Stimulated activated CD4-positive, alpha-beta T cell treated with anti-CD3 and anti-CD28 coated beads, Interleukin-1b, Interleukin-23, amount 100 ng/mL, for 48 hours (primary cell): Measurements from ENCODE around the gene ACTL8.

Experiments used
- DNase-seq: peaks from one replicate; pipeline ENCODE4 v3.0.0-alpha.2; 2020

ACTL8 gene

GRCh38 chr1:17851056-17851455, 95.9 kb downstream of the ACTL8 start:
- DNase-seq, result no peak

DNA sequence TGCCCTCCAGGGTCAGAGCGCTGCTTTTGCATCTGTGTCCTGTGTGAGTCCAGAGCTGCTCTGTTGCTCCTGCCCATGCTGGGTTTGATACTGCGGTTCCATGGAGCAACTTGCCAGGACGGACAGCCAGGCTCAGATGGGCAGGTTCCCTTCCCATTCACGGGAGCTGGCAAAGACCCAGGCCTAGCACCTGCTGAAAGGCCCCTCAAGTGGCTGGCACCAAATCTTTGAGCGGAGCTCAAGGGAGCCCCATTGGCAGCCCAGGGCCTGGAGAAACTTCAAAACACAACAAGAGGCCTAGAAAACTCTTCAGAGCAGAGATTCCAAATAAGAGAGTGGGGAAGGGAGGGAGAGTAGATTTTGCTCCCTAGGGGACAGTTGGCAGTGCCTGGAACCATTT, 97.2 kb downstream of the ACTL8 start:
- DNase-seq, result no peak

DNA sequence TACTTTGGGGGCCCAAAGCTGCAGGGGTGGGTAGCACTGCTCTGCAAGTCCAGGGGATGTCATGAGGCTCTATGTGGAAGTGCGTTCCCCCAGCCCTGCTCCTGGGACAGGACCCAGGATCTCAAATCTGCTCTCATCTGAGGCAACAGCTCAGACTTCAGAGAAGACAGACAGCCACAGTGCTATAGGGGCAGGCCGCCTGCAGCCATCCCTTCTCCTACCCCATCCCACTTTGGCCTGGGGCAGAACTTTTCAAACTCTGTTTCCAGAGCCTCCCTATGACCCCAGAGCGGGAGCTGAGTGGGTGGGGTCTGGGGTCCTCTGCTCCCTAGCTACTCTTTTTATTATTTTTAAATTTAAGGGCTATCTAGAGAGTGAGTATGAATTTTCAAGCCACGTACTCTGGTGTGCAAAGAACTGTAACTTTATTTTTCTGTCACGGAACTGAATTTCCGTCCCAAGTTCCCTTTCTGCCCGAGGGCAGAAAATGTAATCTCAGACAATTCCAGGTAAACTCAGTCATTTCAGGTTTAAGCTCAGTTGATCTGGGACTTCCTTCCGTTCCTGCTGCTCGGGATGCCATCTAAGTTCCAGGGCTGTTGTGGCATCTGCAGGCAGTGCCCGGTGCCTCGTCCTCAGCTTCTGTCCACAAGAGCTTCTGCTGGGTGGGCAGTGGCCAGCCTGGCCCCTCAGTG, 98.3 kb downstream of the ACTL8 start:
- no peak for DNase-seq

GRCh38 chr1:17856496-17857108, 101.5 kb downstream of the ACTL8 start:
- no peak for DNase-seq

- DNase-seq, result no peak
These were observed 102.0 kb downstream of the ACTL8 start for GRCh38 chr1:17857109-17857499.

DNA sequence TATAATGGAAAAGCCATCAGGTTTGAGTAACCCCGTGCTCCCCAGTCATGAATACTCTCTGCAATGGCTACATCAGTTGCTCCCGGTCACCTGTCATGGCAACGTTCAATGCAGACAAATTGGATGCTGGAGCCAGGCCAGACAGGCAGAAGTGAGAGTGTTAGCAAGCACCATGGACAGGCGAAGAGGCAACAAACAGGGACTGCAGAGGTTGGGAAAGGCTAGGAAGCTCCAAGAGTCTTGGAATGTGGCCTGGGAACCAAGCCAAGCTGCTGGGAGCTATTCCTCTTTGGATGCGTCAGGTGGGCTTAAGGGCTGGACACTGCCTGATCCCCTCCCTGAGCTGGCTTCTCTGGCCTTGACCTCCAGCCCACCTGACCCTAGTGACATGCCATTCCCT, 102.9 kb downstream of the ACTL8 start:
- no peak for DNase-seq

DNA sequence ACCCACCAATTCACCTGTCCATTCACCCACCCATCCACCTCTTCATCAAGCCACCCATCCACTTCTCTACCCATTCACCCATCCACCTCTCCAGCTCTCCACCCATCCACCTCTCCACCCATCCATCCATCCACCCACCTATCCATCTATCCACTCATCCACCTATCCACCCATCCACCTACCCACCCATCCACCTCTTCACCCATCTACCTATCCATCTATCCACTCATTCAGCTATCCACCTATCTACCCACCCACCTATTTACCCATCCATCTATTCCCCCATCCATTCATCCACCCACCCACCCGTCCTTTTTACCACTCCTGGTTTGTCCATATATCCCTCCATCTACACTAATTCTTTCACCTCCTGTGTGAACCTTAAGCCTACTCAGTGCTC, 105.7 kb downstream of the ACTL8 start:
- no peak for DNase-seq

DNA sequence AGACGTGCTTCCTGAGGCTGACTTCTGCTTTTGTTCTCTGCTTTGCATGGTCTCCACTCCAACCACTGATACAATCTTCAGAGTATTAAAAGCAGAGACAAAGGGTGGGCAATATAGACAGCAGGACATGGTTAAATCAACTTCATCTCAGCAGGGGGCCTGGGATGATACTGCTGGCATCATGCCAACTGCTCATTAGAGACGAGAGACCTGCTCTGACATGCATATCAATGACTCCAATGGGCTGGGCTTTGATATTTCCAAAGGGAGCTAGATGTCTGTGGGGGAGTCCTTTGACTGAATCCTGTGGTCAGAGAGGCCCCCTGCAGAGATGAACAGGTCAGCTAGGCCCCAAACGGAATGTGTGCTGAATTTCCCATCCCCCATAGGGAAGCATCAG, 106.6 kb downstream of the ACTL8 start:
- DNase-seq, result no peak

GRCh38 chr1:17862121-17862520, 107.0 kb downstream of the ACTL8 start:
- DNase-seq, result no peak

DNA sequence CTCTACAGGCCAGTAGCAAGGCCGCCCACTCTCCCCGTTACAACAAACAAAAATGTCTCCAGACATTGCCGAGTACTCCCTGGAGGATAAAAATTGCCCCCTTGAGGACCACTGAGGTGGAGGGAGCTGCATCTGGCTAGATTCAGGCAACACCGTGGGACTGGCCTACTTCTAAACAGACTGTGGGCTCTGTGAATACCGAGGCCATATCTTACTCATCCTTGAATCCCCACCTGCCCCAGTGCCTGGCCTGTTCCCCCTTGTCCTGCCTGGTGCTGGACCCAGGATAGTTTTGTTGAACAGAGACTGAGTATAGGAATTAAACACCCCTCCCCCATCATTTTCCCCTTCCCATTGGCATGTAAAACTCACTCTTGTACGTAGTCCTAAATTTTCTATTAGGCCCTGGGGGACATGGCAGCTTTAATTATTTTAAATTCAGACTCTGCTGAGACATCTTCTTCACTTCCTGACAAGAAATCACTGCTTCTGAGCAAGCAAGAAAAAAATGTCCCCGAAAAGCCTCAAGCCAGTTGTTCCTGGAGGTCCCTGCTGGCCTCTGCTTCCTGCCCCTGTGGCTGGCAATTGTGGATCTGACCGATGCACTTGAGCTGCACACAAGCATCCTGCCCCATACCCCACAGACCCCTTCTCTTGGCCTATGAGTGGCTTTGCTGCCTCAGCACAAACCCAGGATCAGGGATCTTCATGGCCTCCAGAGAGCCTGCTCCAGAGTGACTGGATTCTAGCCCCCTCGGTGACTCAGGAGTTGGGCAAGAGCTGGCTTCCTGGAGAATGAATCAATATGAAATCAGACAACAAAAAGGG, 111.0 kb downstream of the ACTL8 start:
- DNase-seq, result no peak

DNA sequence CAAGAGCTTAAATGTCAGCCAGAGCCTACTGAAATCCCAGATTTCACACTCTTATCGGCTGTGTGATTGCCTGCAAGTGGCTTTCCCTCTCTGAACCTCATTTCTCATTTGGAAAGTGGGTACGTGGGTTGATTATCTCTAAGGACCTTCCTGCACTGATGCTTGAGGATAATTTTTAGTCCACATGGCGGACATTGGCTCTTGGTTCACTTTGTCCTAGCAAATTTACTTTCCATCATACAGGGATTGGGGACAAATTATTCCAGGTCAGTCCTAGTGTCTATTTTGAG, 111.6 kb downstream of the ACTL8 start:
- DNase-seq, result no peak

- no peak for DNase-seq
These were observed 112.3 kb downstream of the ACTL8 start for GRCh38 chr1:17867470-17867869.

GRCh38 chr1:17869815-17870214, 114.7 kb downstream of the ACTL8 start:
- DNase-seq, result no peak

- DNase-seq, result no peak
These were observed 115.5 kb downstream of the ACTL8 start for GRCh38 chr1:17870679-17871078.

GRCh38 chr1:17873007-17873675, 118.0 kb downstream of the ACTL8 start:
- DNase-seq, result no peak

DNA sequence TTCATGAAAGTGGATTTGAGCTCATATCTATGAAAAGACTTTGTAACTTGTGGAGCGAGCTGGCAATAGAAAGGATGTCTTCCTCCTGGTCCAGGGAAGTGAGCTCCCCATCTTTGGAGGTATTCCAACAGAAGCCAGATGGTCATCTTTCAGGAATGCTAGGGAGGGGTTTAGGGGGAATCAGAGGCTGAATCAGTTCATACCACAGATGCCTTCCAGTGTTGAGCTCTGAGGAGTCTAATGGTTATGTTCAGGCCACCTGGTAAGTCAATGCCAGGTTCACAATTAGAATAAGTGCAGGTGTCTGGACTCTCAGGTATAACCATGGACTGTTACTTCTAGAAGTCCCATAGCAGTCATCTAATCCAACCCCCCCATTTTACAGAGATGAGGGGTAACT, 119.1 kb downstream of the ACTL8 start:
- DNase-seq, result no peak

DNA sequence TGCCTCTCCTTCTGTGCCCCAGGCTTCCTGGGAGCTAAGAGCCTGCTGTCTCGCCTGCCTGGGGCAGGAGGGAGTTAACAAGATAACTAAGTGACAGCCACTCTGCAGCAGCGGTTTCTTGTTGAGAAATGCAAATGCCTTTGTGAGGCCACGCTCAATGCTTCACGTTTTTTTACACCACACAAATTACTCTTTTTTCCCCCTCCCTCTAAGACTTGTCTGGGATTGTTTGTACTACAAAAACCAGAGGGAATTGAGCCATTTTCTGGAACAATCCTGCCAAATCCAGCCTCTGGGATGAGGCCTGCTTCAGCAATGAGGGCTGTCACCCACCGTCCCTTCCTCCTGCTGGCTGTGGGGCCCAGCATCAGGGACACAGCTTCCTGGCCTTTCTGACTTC, 119.6 kb downstream of the ACTL8 start:
- DNase-seq, result no peak

GRCh38 chr1:17875171-17875881, 120.2 kb downstream of the ACTL8 start:
- DNase-seq, result no peak

DNA sequence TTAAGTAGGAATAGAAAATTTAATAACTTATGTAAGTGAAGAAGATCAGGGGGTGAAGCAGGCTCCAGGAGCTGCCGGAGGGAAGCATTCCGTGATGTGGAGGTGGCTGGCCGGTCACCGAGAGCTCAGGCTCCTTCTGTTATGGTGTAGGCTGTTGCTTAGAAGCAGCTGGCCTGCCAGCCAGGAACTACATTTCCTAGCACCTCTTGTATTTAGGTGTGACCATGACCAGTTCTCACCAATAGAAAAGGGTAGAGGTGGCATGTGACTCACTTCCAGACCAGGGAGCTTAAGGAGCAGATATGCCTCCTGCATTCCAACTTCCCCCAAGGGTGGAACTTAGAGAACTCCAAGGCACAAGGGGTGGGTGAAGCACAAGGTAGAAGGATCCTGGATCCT, 120.7 kb downstream of the ACTL8 start:
- DNase-seq, result no peak
